ENCODE results near the gene AOPEP. TPM values are rescaled to one million over a fixed set of nuclear protein-coding genes. Genes with fewer than 3 reads are reported as not detected.

Gene AOPEP
- total RNA-seq, 2 experiments from 2014 or later = 6.9 to 7.0 TPM

DNA sequence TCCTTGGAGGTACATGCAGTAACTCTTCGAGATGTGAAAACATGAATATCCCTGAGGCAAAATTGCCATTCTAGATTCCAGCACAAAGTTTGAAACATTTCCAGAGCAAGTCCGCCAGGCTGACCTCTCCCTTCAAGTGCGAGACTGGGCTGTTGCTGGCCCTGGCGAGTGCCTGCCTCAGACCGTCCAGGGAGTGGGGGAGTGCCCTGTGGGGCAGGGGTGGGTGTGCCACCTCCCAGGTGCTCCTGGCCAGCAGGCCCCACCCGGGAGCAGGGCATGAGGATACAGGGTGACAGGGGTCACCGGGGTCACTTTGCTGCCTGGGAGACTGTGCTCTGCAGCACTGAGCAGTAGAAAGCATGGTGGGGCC, 199.9 kb downstream of the AOPEP start:
- no peak for DNase-seq
- H3K4me1 ChIP-seq (ENCODE audit: insufficient read depth, low read length) = no peaks in the 10 kb centered on the region
- CTCF ChIA-PET = no interaction called here
- Mint-ChIP-seq H3K36me3 (ENCODE audit: low read depth) (no peaks in the 10 kb centered on the region), H3K4me3 (no peak overlapping the region), H3K27me3 (no peaks in the 10 kb centered on the region), H3K4me1 (ENCODE audit: low read depth) (no peaks in the 10 kb centered on the region), H3K9me3 (no peaks in the 10 kb centered on the region), H3K27ac (no peak overlapping the region)
- H3K27ac ChIP-seq (ENCODE audit: low read depth in 1 of 2, low read length in 2 of 2) = no peak overlapping the region
- ATAC-seq (ENCODE audit: poor library complexity) = no peak
- intact Hi-C loops (cut with DNase I, micrococcal nuclease) = no loop called here
- no peaks in the 10 kb centered on the region for H3K27me3 ChIP-seq (ENCODE audit: control insufficient read depth in 1 of 2, insufficient read depth in 2 of 2, low read length in 2 of 2)
- H3K36me3 ChIP-seq (ENCODE audit: insufficient read depth, low read length) = no peaks in the 10 kb centered on the region
- TF ChIP-seq CTCF (IDR thresholded peaks at IDR 0.05) = no peak
- POLR2A ChIA-PET = no interaction called here
- no peak overlapping the region for H3K4me3 ChIP-seq (ENCODE audit: low read length)
- no peaks in the 10 kb centered on the region for H3K9me3 ChIP-seq (ENCODE audit: control insufficient read depth in 1 of 2, insufficient read depth in 1 of 2, low read length in 2 of 2)

- H3K27ac ChIP-seq (ENCODE audit: low read depth in 1 of 2, low read length in 2 of 2) = no peak overlapping the region
- Mint-ChIP-seq H3K4me3 (no peak overlapping the region), H3K4me1 (ENCODE audit: low read depth) (no peaks in the 10 kb centered on the region), H3K27ac (no peak overlapping the region), H3K27me3 (no peaks in the 10 kb centered on the region), H3K36me3 (ENCODE audit: low read depth) (no peaks in the 10 kb centered on the region), H3K9me3 (no peaks in the 10 kb centered on the region)
- no peaks in the 10 kb centered on the region for H3K36me3 ChIP-seq (ENCODE audit: insufficient read depth, low read length)
- intact Hi-C loops (cut with DNase I, micrococcal nuclease) = no loop called here
- no peak overlapping the region for H3K4me3 ChIP-seq (ENCODE audit: low read length)
- POLR2A ChIA-PET = no interaction called here
- H3K9me3 ChIP-seq (ENCODE audit: control insufficient read depth in 1 of 2, insufficient read depth in 1 of 2, low read length in 2 of 2) = no peaks in the 10 kb centered on the region
- no peak for DNase-seq
- no peak for TF ChIP-seq CTCF (IDR thresholded peaks at IDR 0.05)
- H3K4me1 ChIP-seq (ENCODE audit: insufficient read depth, low read length) = no peaks in the 10 kb centered on the region
- ATAC-seq (ENCODE audit: poor library complexity) = no peak
- no peaks in the 10 kb centered on the region for H3K27me3 ChIP-seq (ENCODE audit: control insufficient read depth in 1 of 2, insufficient read depth in 2 of 2, low read length in 2 of 2)
- CTCF ChIA-PET = no interaction called here
These were observed 200.7 kb downstream of the AOPEP start for GRCh38 chr9:94927048-94927761.

DNA sequence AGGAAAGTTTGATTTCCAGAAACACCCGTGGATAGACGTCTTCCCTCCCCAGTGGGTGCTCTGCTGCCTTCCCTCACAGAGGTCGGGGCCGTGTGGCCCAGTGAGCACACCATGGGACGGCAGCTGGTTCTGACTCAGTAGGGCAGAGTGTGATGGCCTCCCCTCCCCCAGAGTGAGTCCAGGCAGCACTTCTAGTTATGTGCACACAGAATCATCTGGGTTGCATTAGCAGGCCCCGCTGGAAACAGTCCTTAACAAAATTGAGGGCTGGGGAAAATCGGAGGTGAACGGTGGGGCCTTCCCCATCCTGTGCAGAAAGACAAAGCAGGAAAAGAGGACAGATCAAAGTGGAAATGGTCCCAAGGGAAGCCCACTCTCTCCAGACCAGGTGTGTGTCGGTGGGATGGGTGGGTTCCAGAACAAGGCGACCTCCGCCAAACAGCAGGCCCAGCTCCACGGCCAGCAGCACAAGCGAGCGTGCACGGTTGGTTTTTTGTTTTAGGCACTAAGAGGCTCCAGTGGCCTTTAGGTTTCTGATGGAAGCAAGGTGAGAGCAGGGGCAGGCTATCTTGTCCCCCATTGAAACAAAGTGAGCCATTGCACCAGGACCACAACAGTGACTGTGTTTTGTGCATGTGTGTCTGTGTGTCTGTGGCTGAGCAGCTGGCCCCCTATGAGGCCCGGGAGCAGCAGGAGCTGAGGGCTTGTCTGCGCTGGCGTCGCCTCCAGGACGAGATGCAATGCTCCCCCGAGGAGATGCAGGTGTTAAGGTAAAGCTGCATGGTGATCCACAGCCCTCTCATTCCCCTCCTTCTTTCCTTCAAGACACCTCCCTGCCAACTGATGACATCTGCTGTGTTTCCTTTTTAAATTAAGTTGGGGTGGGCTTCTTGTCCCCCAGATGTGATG, 201.5 kb downstream of the AOPEP start:
- intact Hi-C loops (cut with DNase I, micrococcal nuclease) = no loop called here
- Mint-ChIP-seq H3K9me3 (no peaks in the 10 kb centered on the region), H3K4me3 (no peak overlapping the region), H3K4me1 (ENCODE audit: low read depth) (no peaks in the 10 kb centered on the region), H3K36me3 (ENCODE audit: low read depth) (no peaks in the 10 kb centered on the region), H3K27ac (no peak overlapping the region), H3K27me3 (no peaks in the 10 kb centered on the region)
- no peaks in the 10 kb centered on the region for H3K4me1 ChIP-seq (ENCODE audit: insufficient read depth, low read length)
- H3K4me3 ChIP-seq (ENCODE audit: low read length) = no peak overlapping the region
- ChIA-PET POLR2A (no interaction called here), CTCF (no interaction called here)
- H3K9me3 ChIP-seq (ENCODE audit: control insufficient read depth in 1 of 2, insufficient read depth in 1 of 2, low read length in 2 of 2) = no peaks in the 10 kb centered on the region
- no peaks in the 10 kb centered on the region for H3K36me3 ChIP-seq (ENCODE audit: insufficient read depth, low read length)
- H3K27ac ChIP-seq (ENCODE audit: low read depth in 1 of 2, low read length in 2 of 2) = no peak overlapping the region
- DNase-seq (no peak), ATAC-seq (ENCODE audit: poor library complexity) (no peak)
- H3K27me3 ChIP-seq (ENCODE audit: control insufficient read depth in 1 of 2, insufficient read depth in 2 of 2, low read length in 2 of 2) = no peaks in the 10 kb centered on the region
- no peak for TF ChIP-seq CTCF (IDR thresholded peaks at IDR 0.05)

All from CD4-positive, alpha-beta T cell (primary cell).